Activated CD8-positive, alpha-beta memory T cell treated with anti-CD3 and anti-CD28 coated beads, Interleukin-2, amount 10 ng/mL, durations not matched to agents 7 days and 5 days (primary cell): ENCODE data around the gene APCDD1L. TPM values are rescaled to one million over a fixed set of nuclear protein-coding genes. Genes with fewer than 3 reads are reported as not detected.
A peak's percentile ranks its signal among the peaks of the same experiment; 100 is the strongest.

Source experiments
- ATAC-seq: fragments of 150-1000 bp; cut with Tn5 transposase; one replicate; pipeline ENCODE4 v1.10.0; 2021; ENCODE audit warnings: moderate library complexity
- CTCF ChIA-PET: fragments of 350-600 bp; sonication (Branson Sonifier 250); formaldehyde crosslinking; loops from one replicate; lab custom pipeline; 2021; ENCODE audit warnings: antibody characterized with exemption; lab: Charles Lee
- DNase-seq: peaks from one replicate; pipeline ENCODE4 v3.0.0-alpha.2; 2020
- H3K27ac Mint-ChIP-seq: one replicate; pipeline ENCODE4 v1.8.0; 2021; ENCODE audit warnings: mild to moderate bottlenecking, mixed read lengths
- H3K27me3 Mint-ChIP-seq: one replicate; pipeline ENCODE4 v1.8.0; 2021; ENCODE audit warnings: mixed read lengths
- H3K36me3 Mint-ChIP-seq: one replicate; pipeline ENCODE4 v1.8.0; 2021; ENCODE audit warnings: mild to moderate bottlenecking, mixed read lengths
- H3K4me1 Mint-ChIP-seq: one replicate; pipeline ENCODE4 v1.8.0; 2021; ENCODE audit warnings: mixed read lengths
- H3K4me3 Mint-ChIP-seq: one replicate; pipeline ENCODE4 v1.8.0; 2021; ENCODE audit warnings: mild to moderate bottlenecking, moderate library complexity, mixed read lengths
- H3K9me3 Mint-ChIP-seq: one replicate; pipeline ENCODE4 v1.8.0; 2022; ENCODE audit warnings: low read depth, mixed read lengths
- total RNA-seq, 2 experiments: library from RNA; stranded (reverse); gene quantifications; one replicate each; pipeline ENCODE4 v1.2.3, GENCODE V29; 2021

Gene APCDD1L
- not detected for total RNA-seq

DNA sequence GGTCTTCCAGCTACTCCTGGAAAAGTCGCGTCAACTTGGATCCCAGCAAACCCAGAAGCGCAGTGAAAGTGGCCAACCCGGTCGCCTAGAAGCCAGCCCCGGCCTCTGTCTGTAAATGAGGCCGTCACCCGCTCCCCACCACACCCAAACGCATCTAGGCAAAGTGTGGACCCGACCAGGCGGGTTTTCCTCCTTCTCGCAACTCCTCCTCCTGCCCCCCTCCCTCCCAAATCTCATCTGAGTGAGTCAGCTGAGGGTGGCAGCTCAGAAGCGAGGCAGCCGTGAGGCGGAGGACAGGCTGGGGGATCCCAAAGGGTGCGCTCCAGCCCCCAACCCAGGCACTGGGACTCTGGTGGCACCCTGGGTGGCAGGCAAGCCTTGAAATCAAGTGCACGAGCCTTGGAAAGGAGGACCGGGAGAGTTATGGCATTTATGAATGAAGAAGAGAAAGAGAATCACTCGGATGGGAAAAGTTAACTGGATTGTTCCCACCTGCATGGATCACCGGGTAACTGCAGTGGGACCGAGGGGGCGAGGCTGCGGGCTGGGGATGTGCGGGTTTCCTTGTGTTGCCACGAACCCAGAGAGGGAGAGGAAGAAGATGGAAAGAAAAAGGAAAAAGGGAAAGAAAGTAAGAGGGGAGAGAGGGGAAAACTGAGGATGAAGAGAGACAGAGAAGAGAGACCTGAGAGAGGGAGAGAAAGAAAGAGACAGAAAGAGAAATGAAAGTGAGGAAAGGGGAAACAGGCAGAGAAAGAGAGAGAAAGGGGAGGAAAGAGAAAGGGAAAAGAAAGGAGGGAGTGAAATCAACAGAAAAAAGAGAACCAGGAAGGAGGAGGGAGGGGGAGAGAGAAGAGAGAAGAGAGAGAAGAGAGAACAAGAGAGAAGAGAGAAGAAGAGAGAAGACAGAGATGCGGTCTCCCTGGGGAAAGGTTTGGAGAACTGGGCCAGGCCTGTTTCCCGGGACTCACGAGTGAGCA lies at the start of gene APCDD1L:
Gene APCDD1L, minus strand, starts transcription at position 167 of the 980 bp plus-strand sequence. CDS start 692 bp downstream, outside the sequence.
- H3K27me3 Mint-ChIP-seq = peaks cover 47% of the 10 kb centered on the region
- H3K27ac Mint-ChIP-seq = no peak within 1 kb of the TSS
- ATAC-seq (no peak), DNase-seq (no peak)
- no peaks in the 10 kb centered on the region for H3K36me3 Mint-ChIP-seq
- no peaks in the 10 kb centered on the region for H3K9me3 Mint-ChIP-seq
- CTCF ChIA-PET = no interaction called here
- no peaks in the 10 kb centered on the region for H3K4me1 Mint-ChIP-seq
- no peak within 1 kb of the TSS for H3K4me3 Mint-ChIP-seq

DNA sequence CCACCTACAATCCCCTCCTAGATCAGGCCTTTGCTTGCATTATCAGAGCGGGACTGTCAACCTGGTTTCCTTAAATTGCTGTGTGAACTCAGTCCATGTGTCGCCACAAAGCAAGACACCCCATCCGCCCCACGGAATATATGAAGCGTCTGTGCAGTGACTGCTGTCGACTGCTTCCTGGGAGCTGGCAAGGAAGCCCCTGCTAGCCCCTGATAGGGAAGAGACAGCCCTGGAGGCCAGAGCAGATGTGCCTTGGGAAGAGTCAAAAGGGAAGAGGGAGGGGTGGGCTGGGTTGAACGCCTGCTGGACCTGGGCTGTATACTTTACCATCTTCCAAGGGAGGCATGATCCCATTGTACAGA lies 44.1 kb upstream of the APCDD1L start:
- Mint-ChIP-seq H3K36me3 (no peaks in the 10 kb centered on the region), H3K27ac (no peak overlapping the region), H3K9me3 (no peaks in the 10 kb centered on the region), H3K4me1 (no peaks in the 10 kb centered on the region), H3K4me3 (no peak overlapping the region), H3K27me3 (peaks cover 34% of the 10 kb centered on the region)
- CTCF ChIA-PET = no interaction called here
- ATAC-seq (no peak), DNase-seq (no peak)

- CTCF ChIA-PET = no interaction called here
- Mint-ChIP-seq H3K36me3 (no peaks in the 10 kb centered on the region), H3K4me1 (no peaks in the 10 kb centered on the region), H3K27ac (no peak overlapping the region), H3K9me3 (no peaks in the 10 kb centered on the region), H3K27me3 (peaks cover 37% of the 10 kb centered on the region), H3K4me3 (no peak overlapping the region)
- no peak for DNase-seq
- ATAC-seq = no peak
Measured at GRCh38 chr20:58558486-58559367, 43.5 kb upstream of the APCDD1L start.

DNA sequence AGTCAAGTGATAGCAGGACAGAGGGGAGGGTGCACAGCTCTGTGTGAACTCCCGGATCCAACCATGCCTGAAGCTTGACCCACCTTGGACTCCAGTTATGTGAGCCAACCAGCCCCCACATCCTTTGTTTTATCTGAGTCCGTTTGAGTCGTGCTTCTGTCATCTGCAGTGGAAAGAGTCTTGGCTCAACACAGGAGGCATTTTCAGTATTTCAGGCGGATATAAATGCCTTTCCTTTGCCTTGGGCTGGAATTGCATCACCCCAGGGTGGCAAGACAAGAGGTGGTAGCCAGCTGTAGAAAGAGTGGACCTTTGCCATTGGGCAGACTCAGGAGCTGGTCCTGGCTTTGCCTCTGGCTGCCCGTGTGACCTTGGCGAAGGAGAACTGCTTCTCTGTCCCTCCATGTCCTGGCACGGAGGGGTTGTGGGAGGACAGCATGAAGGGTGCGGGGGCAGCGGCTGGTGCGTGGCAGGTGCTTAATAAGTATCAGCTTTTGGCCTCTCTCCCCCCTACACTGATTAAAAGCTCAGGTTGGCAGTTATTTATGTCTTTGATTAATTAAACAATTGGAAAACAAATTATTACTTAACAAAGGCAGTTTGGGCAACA lies 42.6 kb upstream of the APCDD1L start:
- no peak overlapping the region for H3K4me3 Mint-ChIP-seq
- no peak for DNase-seq
- H3K27ac Mint-ChIP-seq = no peak overlapping the region
- no peaks in the 10 kb centered on the region for H3K36me3 Mint-ChIP-seq
- H3K4me1 Mint-ChIP-seq = no peaks in the 10 kb centered on the region
- CTCF ChIA-PET = no interaction called here
- H3K9me3 Mint-ChIP-seq = no peaks in the 10 kb centered on the region
- no peak for ATAC-seq
- peaks cover 37% of the 10 kb centered on the region for H3K27me3 Mint-ChIP-seq

DNA sequence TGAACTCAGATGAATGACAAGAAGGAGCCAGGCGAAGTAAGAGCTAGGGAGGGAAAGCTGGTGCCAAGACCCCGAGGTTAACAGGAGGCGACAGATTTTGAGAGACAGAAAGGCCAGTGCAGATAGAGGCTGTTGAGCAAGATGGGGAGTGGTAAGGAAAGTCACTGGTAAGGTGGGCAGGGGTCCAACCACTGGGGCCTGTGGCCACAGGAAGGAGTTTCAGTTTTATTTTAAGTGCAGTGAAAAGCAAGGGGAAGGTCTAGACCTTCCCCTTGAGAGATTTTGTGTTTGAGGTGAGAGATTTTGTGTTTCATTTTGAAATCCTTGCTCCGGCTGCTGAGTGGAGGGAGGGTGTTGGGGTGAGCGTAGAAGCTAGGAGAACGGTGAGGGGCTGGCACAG lies 41.8 kb upstream of the APCDD1L start:
- Mint-ChIP-seq H3K36me3 (no peaks in the 10 kb centered on the region), H3K4me3 (no peak overlapping the region), H3K9me3 (no peaks in the 10 kb centered on the region), H3K27ac (no peak overlapping the region), H3K27me3 (peaks cover 34% of the 10 kb centered on the region), H3K4me1 (no peaks in the 10 kb centered on the region)
- CTCF ChIA-PET = no interaction called here
- no peak for DNase-seq
- ATAC-seq = no peak

GRCh38 chr20:58555078-58555765 lies 40.0 kb upstream of the APCDD1L start:
- no peak for ATAC-seq
- Mint-ChIP-seq H3K27ac (no peak overlapping the region), H3K9me3 (no peaks in the 10 kb centered on the region), H3K27me3 (peaks cover 25% of the 10 kb centered on the region), H3K4me3 (no peak overlapping the region), H3K36me3 (no peaks in the 10 kb centered on the region), H3K4me1 (no peaks in the 10 kb centered on the region)
- CTCF ChIA-PET = no interaction called here
- DNase-seq = no peak

DNA sequence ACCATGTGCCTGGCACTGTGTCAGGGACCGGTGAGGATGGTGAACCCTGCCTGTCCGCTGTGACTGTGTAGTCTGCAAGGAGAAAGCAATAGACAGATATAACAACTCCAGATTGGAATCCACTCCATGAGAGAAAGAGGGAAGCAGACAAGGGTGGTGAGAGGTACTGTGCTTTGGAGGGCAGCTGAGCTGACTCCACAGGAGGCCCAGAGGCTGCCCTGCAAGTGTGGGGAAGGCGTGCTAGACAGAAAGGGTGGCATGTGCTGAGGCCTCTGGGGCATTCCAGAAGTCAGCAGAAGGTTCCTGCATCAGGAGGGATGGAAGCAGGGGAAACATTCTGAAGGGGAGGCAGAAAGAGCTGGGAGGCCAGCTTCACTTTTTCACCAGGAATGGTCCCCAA lies 39.3 kb upstream of the APCDD1L start:
- Mint-ChIP-seq H3K27me3 (peaks cover 25% of the 10 kb centered on the region), H3K27ac (no peak overlapping the region), H3K4me1 (no peaks in the 10 kb centered on the region), H3K4me3 (no peak overlapping the region), H3K36me3 (no peaks in the 10 kb centered on the region), H3K9me3 (no peaks in the 10 kb centered on the region)
- CTCF ChIA-PET = no interaction called here
- DNase-seq (no peak), ATAC-seq (no peak)

DNA sequence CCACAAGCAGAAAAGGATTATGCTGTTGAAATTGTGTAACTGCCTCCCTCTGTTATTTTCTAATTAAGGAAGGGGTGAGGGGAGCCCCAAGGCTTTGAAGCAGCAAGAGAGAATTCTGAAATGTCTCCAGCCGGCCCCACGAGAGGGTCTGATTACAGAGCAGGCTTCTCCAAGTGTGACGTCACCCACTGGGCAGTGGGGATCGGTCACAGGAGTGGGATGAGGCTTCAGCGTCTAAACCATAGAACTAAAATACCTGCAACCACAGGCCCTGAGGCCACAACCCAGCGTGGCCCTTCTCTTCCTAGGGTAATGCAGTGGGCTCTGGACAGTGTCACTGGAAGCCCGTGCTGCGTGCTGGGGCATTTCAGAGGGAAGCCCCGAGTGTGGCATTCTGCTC lies 38.6 kb upstream of the APCDD1L start:
- Mint-ChIP-seq H3K4me1 (no peaks in the 10 kb centered on the region), H3K27me3 (peaks cover 27% of the 10 kb centered on the region), H3K27ac (no peak overlapping the region), H3K4me3 (no peak overlapping the region), H3K9me3 (no peaks in the 10 kb centered on the region), H3K36me3 (no peaks in the 10 kb centered on the region)
- no peak for ATAC-seq
- DNase-seq = no peak
- CTCF ChIA-PET = interaction anchor here (0.8 kb wide), 1 partner anchor 29 kb away, joined by 3 read pairs; no protein-coding TSS in a partner anchor

DNA sequence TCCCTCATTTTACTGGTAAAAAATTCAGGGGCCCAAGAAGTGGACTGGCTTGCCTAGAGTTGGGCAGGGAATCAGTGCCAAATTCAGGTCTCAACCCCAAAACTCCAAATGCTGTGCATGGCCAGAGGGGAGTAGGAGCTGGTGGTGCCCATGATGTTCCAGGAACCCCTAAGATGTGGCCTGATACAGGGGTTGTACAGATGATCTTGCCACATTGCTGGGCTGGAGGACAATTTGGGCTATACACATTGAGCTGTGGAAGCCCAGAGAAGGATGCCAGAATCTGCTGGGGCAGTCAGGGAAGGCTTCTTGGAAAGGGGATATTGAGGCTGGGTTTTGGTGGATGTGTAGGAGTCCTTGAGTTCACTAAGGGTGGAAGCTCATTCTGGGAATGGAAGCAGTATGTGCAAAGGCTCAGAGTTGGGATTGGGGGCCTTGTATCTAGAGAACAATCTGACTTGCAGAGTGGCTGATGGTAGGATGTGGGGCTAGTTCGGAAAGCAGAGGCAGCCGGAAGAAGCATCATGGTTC lies 38.0 kb upstream of the APCDD1L start:
- Mint-ChIP-seq H3K27ac (no peak overlapping the region), H3K36me3 (no peaks in the 10 kb centered on the region), H3K4me3 (no peak overlapping the region), H3K27me3 (peaks cover 27% of the 10 kb centered on the region), H3K4me1 (no peaks in the 10 kb centered on the region), H3K9me3 (no peaks in the 10 kb centered on the region)
- ATAC-seq = no peak
- DNase-seq = no peak
- CTCF ChIA-PET = interaction anchor here (0.8 kb wide), 1 partner anchor 28 kb away, joined by 3 read pairs; no protein-coding TSS in a partner anchor

GRCh38 chr20:58552366-58552934 lies 37.3 kb upstream of the APCDD1L start:
- H3K4me3 Mint-ChIP-seq = no peak overlapping the region
- ATAC-seq (no peak), DNase-seq (no peak)
- no peak overlapping the region for H3K27ac Mint-ChIP-seq
- no peaks in the 10 kb centered on the region for H3K4me1 Mint-ChIP-seq
- H3K9me3 Mint-ChIP-seq = no peaks in the 10 kb centered on the region
- CTCF ChIA-PET = no interaction called here
- peaks cover 30% of the 10 kb centered on the region for H3K27me3 Mint-ChIP-seq
- no peaks in the 10 kb centered on the region for H3K36me3 Mint-ChIP-seq

GRCh38 chr20:58551631-58552030 lies 36.4 kb upstream of the APCDD1L start:
- H3K4me1 Mint-ChIP-seq = no peaks in the 10 kb centered on the region
- H3K27ac Mint-ChIP-seq = no peak overlapping the region
- no peaks in the 10 kb centered on the region for H3K9me3 Mint-ChIP-seq
- DNase-seq (peak; percentile 26), ATAC-seq (no peak)
- H3K36me3 Mint-ChIP-seq = no peaks in the 10 kb centered on the region
- CTCF ChIA-PET = no interaction called here
- H3K4me3 Mint-ChIP-seq = no peak overlapping the region
- peaks cover 27% of the 10 kb centered on the region for H3K27me3 Mint-ChIP-seq

- ATAC-seq (no peak), DNase-seq (peak; percentile 9)
- Mint-ChIP-seq H3K4me1 (no peaks in the 10 kb centered on the region), H3K9me3 (no peaks in the 10 kb centered on the region), H3K27ac (no peak overlapping the region), H3K36me3 (no peaks in the 10 kb centered on the region), H3K27me3 (peaks cover 23% of the 10 kb centered on the region), H3K4me3 (no peak overlapping the region)
- CTCF ChIA-PET = no interaction called here
Measured at GRCh38 chr20:58550275-58551059, 35.3 kb upstream of the APCDD1L start.
